Fibroblast of lung (primary cell): Measurements from ENCODE around the gene PDILT. TPM values are rescaled to one million over a fixed set of nuclear protein-coding genes. Genes with fewer than 3 reads are reported as not detected.

Source experiments
- DNase-seq, 2 donors: peaks; one replicate each; pipeline versions ENCODE4 v3.0.0 to v3.0.0-alpha.2; 2010; ENCODE audit warnings: low read depth in 2 of 2
- H2AFZ ChIP-seq: 2 replicates; pipeline ENCODE4 v1.5.1; 2012; ENCODE audit warnings: low read length, control low read depth, inconsistent platforms
- H3K27ac ChIP-seq: 2 replicates; pipeline ENCODE4 v1.5.1; 2011; ENCODE audit warnings: low read length, control low read depth; ENCODE audit not compliant: insufficient read depth
- H3K27me3 ChIP-seq: 2 replicates; pipeline ENCODE4 v1.5.1; 2011; ENCODE audit warnings: mild to moderate bottlenecking, low read length; ENCODE audit not compliant: control insufficient read depth, insufficient read depth
- H3K36me3 ChIP-seq: 2 replicates; pipeline ENCODE4 v1.5.1; 2011; ENCODE audit warnings: low read length; ENCODE audit not compliant: control insufficient read depth, insufficient read depth
- H3K4me1 ChIP-seq: 2 replicates; pipeline ENCODE4 v1.5.1; 2011; ENCODE audit warnings: low read length; ENCODE audit not compliant: control insufficient read depth, insufficient read depth; ENCODE audit errors: extremely low read depth
- H3K4me2 ChIP-seq: 2 replicates; pipeline ENCODE4 v1.5.1; 2011; ENCODE audit warnings: low read length, control low read depth; ENCODE audit not compliant: insufficient read depth; ENCODE audit errors: extremely low read depth
- H3K4me3 ChIP-seq, 4 experiments: fragments of 200-600 bp in 1 of 4; sonication (generic) in 1 of 4; replicated peaks in 1 of 4; 2 replicates each; pipeline ENCODE4 v1.5.1; 2011 to 2016; ENCODE audit warnings: low read length in 4 of 4, low read depth in 3 of 4, mild to moderate bottlenecking in 3 of 4, control low read depth in 2 of 4, inconsistent platforms in 1 of 4, mixed read lengths in 1 of 4; ENCODE audit not compliant: insufficient read depth in 1 of 4; ENCODE audit errors: control extremely low read depth in 1 of 4
- H3K79me2 ChIP-seq: 2 replicates; pipeline ENCODE4 v1.5.1; 2012; ENCODE audit warnings: mild to moderate bottlenecking, low read length, inconsistent platforms; ENCODE audit not compliant: control insufficient read depth, insufficient read depth
- H3K9ac ChIP-seq: 2 replicates; pipeline ENCODE4 v1.5.1; 2011; ENCODE audit warnings: mild to moderate bottlenecking, low read length, control low read depth; ENCODE audit not compliant: insufficient read depth
- H3K9me3 ChIP-seq: 2 replicates; pipeline ENCODE4 v1.5.1; 2012; ENCODE audit warnings: low read depth, low read length; ENCODE audit not compliant: control insufficient read depth, insufficient read depth
- H4K20me1 ChIP-seq: 2 replicates; pipeline ENCODE4 v1.5.1; 2011; ENCODE audit warnings: low read length; ENCODE audit not compliant: control insufficient read depth, insufficient read depth; ENCODE audit errors: extremely low read depth
- CTCF ChIP-seq, 2 donors: IDR thresholded peaks in 1 of 2; conservative IDR thresholded peaks in 1 of 2; 1 replicate in 1 of 2; 2 replicates in 1 of 2; pipeline ENCODE4 v1.5.1; 2011 to 2012; ENCODE audit warnings: low read length in 2 of 2, control low read depth in 1 of 2, inconsistent platforms in 1 of 2, low read depth in 1 of 2, mild to moderate bottlenecking in 1 of 2
- EZH2 ChIP-seq: IDR thresholded peaks from 2 replicates; pipeline ENCODE4 v1.5.1; 2012; ENCODE audit warnings: low read length, control low read depth, mild to moderate bottlenecking; ENCODE audit errors: missing control alignments
- polyA plus RNA-seq, 2 donors: library from polyadenylated mRNA; depleted of rRNA in 1 of 2; stranded (reverse) in 1 of 2; unstranded in 1 of 2; fragments of >200 nt; gene quantifications; 2 replicates each; pipeline ENCODE4 v1.2.1, GENCODE V29; 2011 to 2012; ENCODE audit warnings: missing spikeins in 1 of 2
- total RNA-seq: library from RNA; depleted of rRNA; stranded (reverse); fragments of >200 nt; gene quantifications from 2 replicates; pipeline ENCODE4 v1.2.1, GENCODE V29; 2014

PDILT gene
- total and polyA plus RNA-seq, 2 donors (not counting 1 experiment from before 2014, with no cell fraction given) = not detected

DNA sequence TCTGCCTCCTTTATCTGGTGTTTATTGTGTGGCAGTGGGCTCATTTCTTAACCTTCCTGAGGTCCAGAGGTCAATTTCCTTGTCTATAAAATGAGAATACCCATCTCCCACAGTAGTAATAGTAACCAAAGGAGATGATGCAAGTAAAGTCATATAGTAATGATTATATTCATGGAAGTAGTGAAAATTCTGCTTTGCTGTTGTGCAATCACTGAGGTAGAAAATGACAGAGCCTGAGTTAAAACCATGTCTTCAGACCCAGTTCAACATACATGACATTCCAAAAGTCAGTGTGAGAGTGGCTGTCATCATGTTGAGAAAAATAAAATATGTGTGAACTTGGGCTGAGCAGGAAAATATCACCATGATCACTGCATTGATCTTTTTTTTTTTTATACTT is 51.2 kb downstream of the PDILT start:
- H3K4me1 ChIP-seq = no peaks in the 10 kb centered on the region
- H2AFZ ChIP-seq = no peak overlapping the region
- H3K36me3 ChIP-seq = no peaks in the 10 kb centered on the region
- no peaks in the 10 kb centered on the region for H3K79me2 ChIP-seq
- no peak overlapping the region for H3K4me2 ChIP-seq
- H3K4me3 ChIP-seq = no peak overlapping the region
- H3K27ac ChIP-seq = no peak overlapping the region
- H3K9ac ChIP-seq = no peak overlapping the region
- no peak for TF ChIP-seq EZH2
- TF ChIP-seq CTCF (conservative IDR thresholded peaks at IDR 0.05 in 1 of 2, IDR thresholded peaks at IDR 0.05 in 1 of 2; ENCODE audit: low read depth in 1 of 2, low read length in 2 of 2) = no peak
- H4K20me1 ChIP-seq = no peaks in the 10 kb centered on the region
- H3K9me3 ChIP-seq = no peaks in the 10 kb centered on the region
- no peak for DNase-seq
- no peaks in the 10 kb centered on the region for H3K27me3 ChIP-seq

GRCh38 chr16:20352615-20353014 is 51.9 kb downstream of the PDILT start, which contains the start of gene UMOD:
UMOD (minus strand) TSS chr16:20352715; CDS start chr16:20350737, 1,978 bp downstream.
- Histone ChIP-seq H3K9ac (no peak within 1 kb of the TSS), H3K9me3 (no peaks in the 10 kb centered on the region), H3K4me2 (no peak within 1 kb of the TSS), H3K27me3 (no peaks in the 10 kb centered on the region), H3K36me3 (no peaks in the 10 kb centered on the region), H4K20me1 (no peaks in the 10 kb centered on the region), H3K27ac (no peak within 1 kb of the TSS), H3K79me2 (no peaks in the 10 kb centered on the region), H2AFZ (no peak within 1 kb of the TSS), H3K4me1 (no peaks in the 10 kb centered on the region), H3K4me3 (no peak within 1 kb of the TSS)
- TF ChIP-seq EZH2 (no peak), CTCF (conservative IDR thresholded peaks at IDR 0.05 in 1 of 2, IDR thresholded peaks at IDR 0.05 in 1 of 2; ENCODE audit: low read depth in 1 of 2, low read length in 2 of 2) (no peak)
- no peak for DNase-seq

- no peaks in the 10 kb centered on the region for H4K20me1 ChIP-seq
- H3K27ac ChIP-seq = no peak overlapping the region
- H2AFZ ChIP-seq = no peak overlapping the region
- no peak for TF ChIP-seq EZH2
- TF ChIP-seq CTCF (conservative IDR thresholded peaks at IDR 0.05 in 1 of 2, IDR thresholded peaks at IDR 0.05 in 1 of 2; ENCODE audit: low read depth in 1 of 2, low read length in 2 of 2) = no peak
- no peak for DNase-seq
- H3K36me3 ChIP-seq = no peaks in the 10 kb centered on the region
- H3K9me3 ChIP-seq = no peaks in the 10 kb centered on the region
- no peaks in the 10 kb centered on the region for H3K4me1 ChIP-seq
- H3K4me2 ChIP-seq = no peak overlapping the region
- H3K79me2 ChIP-seq = no peaks in the 10 kb centered on the region
- no peak overlapping the region for H3K4me3 ChIP-seq
- no peaks in the 10 kb centered on the region for H3K27me3 ChIP-seq
- no peak overlapping the region for H3K9ac ChIP-seq
Observed at GRCh38 chr16:20349615-20350014, 54.9 kb downstream of the PDILT start.
